Keratinocyte (primary cell): ENCODE measurements around the gene TEX12. TPM values are rescaled to one million over a fixed set of nuclear protein-coding genes. Genes with fewer than 3 reads are reported as not detected.

Source experiments
- DNase-seq: peaks from one replicate; pipeline ENCODE4 v3.0.0-alpha.2; 2011; ENCODE audit warnings: low read depth, missing footprints, low spot score
- FAIRE-seq: peaks from 2 replicates; lab custom pipeline; 2011; peaks lifted over from hg19 to GRCh38; lab: Jason Lieb, UNC
- H2AFZ ChIP-seq: 2 replicates; pipeline ENCODE4 v1.6.0; 2012; ENCODE audit warnings: low read length, control low read depth, inconsistent platforms; ENCODE audit not compliant: control insufficient read depth
- H3K27ac ChIP-seq: 2 replicates; pipeline ENCODE4 v1.5.1; 2011; ENCODE audit warnings: low read length; ENCODE audit not compliant: control insufficient read depth, insufficient read depth
- H3K27me3 ChIP-seq: 3 replicates; pipeline ENCODE4 v1.6.0; 2011; ENCODE audit warnings: low read length; ENCODE audit not compliant: control insufficient read depth, insufficient read depth; ENCODE audit errors: extremely low read depth
- H3K36me3 ChIP-seq, 2 experiments: 2 replicates in 1 of 2; 3 replicates in 1 of 2; pipeline ENCODE4 v1.5.1; 2011; ENCODE audit warnings: low read length in 2 of 2, mild to moderate bottlenecking in 1 of 2; ENCODE audit not compliant: control insufficient read depth in 2 of 2, insufficient read depth in 2 of 2; ENCODE audit errors: extremely low read depth in 1 of 2
- H3K4me1 ChIP-seq: 3 replicates; pipeline ENCODE4 v1.5.1; 2011; ENCODE audit warnings: low read length; ENCODE audit not compliant: control insufficient read depth, insufficient read depth; ENCODE audit errors: extremely low read depth
- H3K4me2 ChIP-seq: 3 replicates; pipeline ENCODE4 v1.6.0; 2011; ENCODE audit warnings: low read depth, low read length; ENCODE audit not compliant: control insufficient read depth, insufficient read depth; ENCODE audit errors: extremely low read depth
- H3K4me3 ChIP-seq, 3 experiments: fragments of 200-600 bp in 1 of 3; sonication (generic) in 1 of 3; 2 replicates in 2 of 3; 3 replicates in 1 of 3; pipeline ENCODE4 v1.5.1; 2011 to 2016; ENCODE audit warnings: low read length in 3 of 3, mild to moderate bottlenecking in 3 of 3, control low read depth in 2 of 3, inconsistent platforms in 1 of 3, low read depth in 1 of 3, mixed read lengths in 1 of 3, mixed run types in 1 of 3, moderate library complexity in 1 of 3; ENCODE audit not compliant: control insufficient read depth in 2 of 3, insufficient read depth in 2 of 3; ENCODE audit errors: extremely low read depth in 1 of 3
- H3K79me2 ChIP-seq: 2 replicates; pipeline ENCODE4 v1.6.0; 2012; ENCODE audit warnings: low read length; ENCODE audit not compliant: control insufficient read depth, insufficient read depth
- H3K9ac ChIP-seq: 3 replicates; pipeline ENCODE4 v1.6.0; 2011; ENCODE audit warnings: low read length; ENCODE audit not compliant: control insufficient read depth, insufficient read depth; ENCODE audit errors: extremely low read depth
- H3K9me1 ChIP-seq: 3 replicates; pipeline ENCODE4 v1.6.0; 2011; ENCODE audit warnings: low read length; ENCODE audit not compliant: control insufficient read depth, insufficient read depth; ENCODE audit errors: extremely low read depth
- H3K9me3 ChIP-seq: 2 replicates; pipeline ENCODE4 v1.5.1; 2012; ENCODE audit warnings: low read depth, low read length; ENCODE audit not compliant: control insufficient read depth
- H4K20me1 ChIP-seq: 3 replicates; pipeline ENCODE4 v1.6.0; 2011; ENCODE audit warnings: low read length; ENCODE audit not compliant: control insufficient read depth, insufficient read depth; ENCODE audit errors: extremely low read depth
- EZH2 ChIP-seq: IDR thresholded peaks from one replicate; pipeline ENCODE4 v1.6.1; 2012; ENCODE audit warnings: inconsistent platforms, mild to moderate bottlenecking, low read length, moderate library complexity
- dilution Hi-C: fragments of 300-500 bp; cut with MboI; formaldehyde crosslinking; loops from one replicate; pipeline ENCODE4 v1.7.0; 2020; ENCODE audit warnings: low sequenced_read_pairs; ENCODE audit not compliant: extremely low pct_ligation_motif_present
- polyA plus RNA-seq, 5 experiments: library from polyadenylated mRNA; depleted of rRNA in 3 of 5; stranded (reverse) in 3 of 5; stranded (forward) in 1 of 5; unstranded in 1 of 5; fragments of >200 nt; gene quantifications; 1 replicate in 1 of 5; 2 replicates in 3 of 5; 3 replicates in 1 of 5; pipeline versions ENCODE4 v1.2.1 to v1.2.3, GENCODE V29; 2011 to 2012; ENCODE audit warnings: missing spikeins in 2 of 5, low read depth in 1 of 5, low replicate concordance in 1 of 5
- TF ChIP-seq, protein P1 (sequence below), 3 experiments: IDR thresholded peaks in 1 of 3; conservative IDR thresholded peaks in 1 of 3; optimal IDR thresholded peaks in 1 of 3; 2 replicates in 2 of 3; 3 replicates in 1 of 3; pipeline versions ENCODE3 to v1.5.1; 2011; ENCODE audit warnings: low read length in 3 of 3, mild to moderate bottlenecking in 3 of 3, moderate library complexity in 2 of 3, control low read depth in 1 of 3, inconsistent platforms in 1 of 3; ENCODE audit not compliant: insufficient read depth in 2 of 3; ENCODE audit errors: extremely low read depth in 1 of 3

Gene TEX12
- polyA plus RNA-seq, 1 donor (not counting 4 experiments of a cell fraction or from before 2014, with no cell fraction given), result not detected

DNA sequence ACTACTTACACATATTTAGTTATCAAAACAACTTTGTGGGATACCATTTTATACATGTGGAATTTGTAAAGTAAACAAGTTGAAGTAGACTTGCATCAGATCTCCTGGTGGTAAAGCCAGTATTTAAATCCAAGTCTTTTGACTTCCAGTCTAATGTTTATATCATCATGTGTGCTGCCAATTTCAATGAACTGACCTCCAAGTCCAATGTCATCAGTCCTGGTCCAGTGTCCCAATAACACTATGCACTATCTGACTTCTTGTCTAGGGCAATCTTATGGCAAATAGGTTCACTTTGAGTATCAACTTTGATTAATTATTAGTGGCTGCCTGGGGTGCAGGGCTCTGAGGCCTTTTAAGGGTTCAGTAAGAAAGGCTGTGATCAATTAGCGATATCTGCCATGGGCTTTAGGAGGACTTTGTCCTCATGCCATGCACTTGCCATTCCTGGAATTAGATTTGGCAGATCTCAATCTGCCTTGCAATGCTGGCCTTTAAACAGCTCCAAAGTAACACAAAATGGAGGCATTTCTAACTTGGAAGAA lies 49.5 kb downstream of the TEX12 start:
- no peak overlapping the region for H3K27ac ChIP-seq
- FAIRE-seq, result no peak

DNA sequence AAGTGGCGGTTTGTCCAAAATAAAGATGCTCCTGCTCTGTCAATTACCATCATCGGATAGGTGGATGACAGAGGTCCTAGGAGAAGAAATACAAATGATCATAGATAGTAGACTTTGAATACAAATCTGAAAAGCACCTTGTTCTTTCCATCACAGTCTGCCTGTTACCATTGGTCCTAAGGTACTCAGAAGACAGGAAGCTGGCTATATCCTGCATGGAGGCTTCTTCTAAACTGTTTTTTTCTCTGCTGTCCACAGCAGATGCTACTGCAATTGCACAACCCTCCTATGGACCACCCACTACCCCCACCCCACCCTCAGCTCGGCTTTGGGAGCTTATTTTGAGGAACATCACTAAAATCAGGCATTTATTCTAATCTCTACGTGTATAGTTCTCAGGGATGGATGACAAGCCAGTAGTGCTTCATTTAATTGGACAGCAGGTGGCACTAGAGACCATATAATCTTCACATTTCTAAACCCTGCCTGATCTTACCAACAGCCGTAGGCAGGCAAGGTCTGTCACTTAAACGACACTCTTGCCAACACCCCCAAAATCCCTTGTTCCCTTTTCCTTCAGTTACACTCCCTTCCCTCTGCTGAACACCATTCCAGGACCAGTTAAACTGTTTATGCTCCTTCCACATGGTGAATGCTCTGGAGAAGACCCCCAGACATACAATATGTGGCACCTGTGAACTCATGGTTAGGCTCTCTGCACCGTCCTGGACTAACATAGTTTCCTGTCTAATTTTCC lies 52.5 kb downstream of the TEX12 start:
- FAIRE-seq, result peak; percentile 86

More for the DNA sequence above, 49.5 kb downstream of the TEX12 start:
- H3K4me2 ChIP-seq, result no peak overlapping the region
- no peaks in the 10 kb centered on the region for H3K9me1 ChIP-seq
- H3K27me3 ChIP-seq, result no peaks in the 10 kb centered on the region
- no peak overlapping the region for H3K9ac ChIP-seq
- H3K4me1 ChIP-seq, result peaks cover 29% of the 10 kb centered on the region
- no peaks in the 10 kb centered on the region for H4K20me1 ChIP-seq
- dilution Hi-C loops, result no loop called here
- TF ChIP-seq EZH2, result no peak
- TF ChIP-seq, protein P1, sequence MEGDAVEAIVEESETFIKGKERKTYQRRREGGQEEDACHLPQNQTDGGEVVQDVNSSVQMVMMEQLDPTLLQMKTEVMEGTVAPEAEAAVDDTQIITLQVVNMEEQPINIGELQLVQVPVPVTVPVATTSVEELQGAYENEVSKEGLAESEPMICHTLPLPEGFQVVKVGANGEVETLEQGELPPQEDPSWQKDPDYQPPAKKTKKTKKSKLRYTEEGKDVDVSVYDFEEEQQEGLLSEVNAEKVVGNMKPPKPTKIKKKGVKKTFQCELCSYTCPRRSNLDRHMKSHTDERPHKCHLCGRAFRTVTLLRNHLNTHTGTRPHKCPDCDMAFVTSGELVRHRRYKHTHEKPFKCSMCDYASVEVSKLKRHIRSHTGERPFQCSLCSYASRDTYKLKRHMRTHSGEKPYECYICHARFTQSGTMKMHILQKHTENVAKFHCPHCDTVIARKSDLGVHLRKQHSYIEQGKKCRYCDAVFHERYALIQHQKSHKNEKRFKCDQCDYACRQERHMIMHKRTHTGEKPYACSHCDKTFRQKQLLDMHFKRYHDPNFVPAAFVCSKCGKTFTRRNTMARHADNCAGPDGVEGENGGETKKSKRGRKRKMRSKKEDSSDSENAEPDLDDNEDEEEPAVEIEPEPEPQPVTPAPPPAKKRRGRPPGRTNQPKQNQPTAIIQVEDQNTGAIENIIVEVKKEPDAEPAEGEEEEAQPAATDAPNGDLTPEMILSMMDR (optimal IDR thresholded peaks at IDR 0.05 in 1 of 3, IDR thresholded peaks at IDR 0.05 in 1 of 3, conservative IDR thresholded peaks at IDR 0.05 in 1 of 3; ENCODE audit: extremely low read depth in 1 of 3, insufficient read depth in 2 of 3, low read length in 3 of 3), result no peak
- no peaks in the 10 kb centered on the region for H3K36me3 ChIP-seq
- no peak overlapping the region for H3K4me3 ChIP-seq
- no peaks in the 10 kb centered on the region for H3K79me2 ChIP-seq
- DNase-seq, result no peak
- H2AFZ ChIP-seq, result no peak overlapping the region
- no peaks in the 10 kb centered on the region for H3K9me3 ChIP-seq

More for the DNA sequence above, 52.5 kb downstream of the TEX12 start:
- H3K9me3 ChIP-seq, result no peaks in the 10 kb centered on the region
- H3K27me3 ChIP-seq, result no peaks in the 10 kb centered on the region
- no peak overlapping the region for H3K27ac ChIP-seq
- peaks cover 22% of the 10 kb centered on the region for H3K4me1 ChIP-seq
- no peak overlapping the region for H2AFZ ChIP-seq
- H3K79me2 ChIP-seq, result no peaks in the 10 kb centered on the region
- dilution Hi-C loops, result no loop called here
- TF ChIP-seq, protein P1 (optimal IDR thresholded peaks at IDR 0.05 in 1 of 3, IDR thresholded peaks at IDR 0.05 in 1 of 3, conservative IDR thresholded peaks at IDR 0.05 in 1 of 3; ENCODE audit: extremely low read depth in 1 of 3, insufficient read depth in 2 of 3, low read length in 3 of 3), result peak; percentile 43 to 68 (median 63)
- no peak for TF ChIP-seq EZH2
- no peaks in the 10 kb centered on the region for H3K36me3 ChIP-seq
- DNase-seq, result no peak
- no peak overlapping the region for H3K4me3 ChIP-seq
- H4K20me1 ChIP-seq, result no peaks in the 10 kb centered on the region
- H3K4me2 ChIP-seq, result no peak overlapping the region
- no peak overlapping the region for H3K9ac ChIP-seq
- H3K9me1 ChIP-seq, result no peaks in the 10 kb centered on the region
